Pulmonary artery endothelial cell (primary cell): ENCODE results near the gene FGGY. TPM values are rescaled to one million over a fixed set of nuclear protein-coding genes. Genes with fewer than 3 reads are reported as not detected.
"Not testable (repeated sequence)": the region's sequence is repeated elsewhere in the genome, so short reads cannot be mapped to it uniquely, and the experiment has no call there.

Experiments used
- DNase-seq: peaks from one replicate; pipeline ENCODE4 v3.0.0-alpha.2; 2011; ENCODE audit warnings: low read depth, low spot score
- total RNA-seq: library from RNA; depleted of rRNA; stranded (reverse); fragments of >200 nt; gene quantifications from 2 replicates; pipeline ENCODE4 v1.2.3, GENCODE V29; 2014

FGGY gene
- total RNA-seq, 1 donor from 2014 or later = 9.3 TPM

- no peak for DNase-seq
These were observed 312.4 kb downstream of the FGGY start for GRCh38 chr1:59609245-59609644.

DNA sequence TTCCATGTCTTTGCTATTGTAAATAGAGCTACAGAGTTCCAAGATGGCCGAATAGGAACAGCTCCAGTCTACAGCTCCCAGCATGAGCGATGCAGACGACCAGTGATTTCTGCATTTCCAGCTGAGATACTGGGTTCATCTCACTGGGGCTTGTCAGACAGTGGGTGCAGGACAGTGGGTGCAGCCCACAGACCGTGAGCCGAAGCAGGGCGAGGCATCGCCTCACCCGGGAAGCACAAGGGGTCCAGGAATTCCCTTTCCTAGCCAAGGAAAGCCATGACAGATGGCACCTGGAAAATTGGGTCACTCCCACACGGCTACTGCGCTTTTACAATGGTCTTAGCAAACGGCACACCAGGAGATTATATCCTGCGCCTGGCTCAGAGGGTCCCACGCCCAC is 313.6 kb downstream of the FGGY start:
- not testable (repeated sequence) for DNase-seq

- DNase-seq = no peak
These were observed 320.5 kb downstream of the FGGY start for GRCh38 chr1:59617434-59617833.

DNA sequence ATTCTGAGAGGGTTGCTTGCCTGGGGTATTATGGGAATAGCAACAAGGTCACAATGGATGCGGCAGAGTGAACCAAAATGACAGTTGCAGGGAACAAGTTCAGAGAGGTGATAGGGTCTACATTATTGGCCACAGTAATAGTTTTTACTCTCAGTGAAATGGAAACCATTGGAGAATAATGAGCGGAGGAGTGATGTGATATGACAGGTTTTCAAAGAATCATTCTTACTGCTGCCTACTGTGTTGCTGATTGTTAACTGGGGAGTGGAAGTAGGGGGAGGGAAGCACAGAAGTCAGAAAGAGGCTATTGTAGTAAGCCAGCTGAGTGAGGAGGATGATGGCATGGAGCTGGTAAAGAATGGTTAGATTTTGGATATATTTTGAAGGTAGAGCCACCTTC is 322.7 kb downstream of the FGGY start:
- no peak for DNase-seq

DNA sequence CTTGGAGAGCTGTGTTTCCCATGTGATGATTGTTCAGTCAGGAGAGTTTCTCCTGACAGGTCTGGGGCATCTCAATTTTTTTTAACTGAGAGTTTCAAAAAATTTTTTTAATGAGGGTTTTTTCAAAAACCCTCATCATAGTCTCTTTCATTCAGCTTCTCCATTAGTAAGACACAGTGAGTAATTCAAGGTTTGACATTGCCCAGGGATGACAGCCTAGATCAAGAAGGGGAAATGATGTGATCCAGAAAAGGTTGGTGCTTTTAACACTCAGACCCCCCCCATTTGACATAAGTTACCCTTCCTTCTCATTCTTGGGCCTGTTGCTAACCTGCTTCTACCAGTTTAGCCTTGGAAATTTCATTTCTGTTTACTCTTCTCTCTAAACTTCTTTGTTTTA is 328.5 kb downstream of the FGGY start:
- no peak for DNase-seq

DNA sequence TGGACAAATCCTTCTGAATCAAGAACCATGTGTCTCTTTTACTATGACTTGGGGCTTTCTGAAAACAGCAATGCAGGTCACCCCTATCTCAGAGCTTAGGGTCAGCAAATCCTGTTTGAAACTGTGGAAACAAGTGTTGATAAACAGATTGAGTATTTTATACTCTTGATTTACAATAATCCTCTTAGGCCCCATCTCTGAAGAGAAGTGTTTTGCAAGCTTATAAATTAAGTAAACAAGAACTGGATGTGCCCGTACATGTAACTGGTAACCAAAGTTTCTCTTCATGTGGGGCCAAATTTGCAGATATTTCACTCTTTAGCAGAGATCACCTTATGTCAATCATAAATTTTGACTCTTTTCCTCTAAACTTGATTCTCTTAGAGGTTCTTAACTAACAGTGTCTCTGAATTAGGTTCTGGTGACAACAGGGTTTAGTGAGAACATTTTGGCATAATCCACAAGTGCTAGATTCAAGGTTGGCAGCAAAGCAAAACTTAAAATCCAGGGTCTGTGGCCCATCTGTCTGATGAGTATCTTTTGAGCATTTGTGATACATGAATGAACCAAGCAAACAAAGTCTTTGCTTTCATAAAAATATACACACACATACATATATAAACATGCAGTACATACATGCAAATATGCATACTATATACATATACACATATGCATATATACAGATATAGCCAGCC is 334.8 kb downstream of the FGGY start:
- DNase-seq = no peak

GRCh38 chr1:59635097-59635496 is 338.2 kb downstream of the FGGY start:
- DNase-seq = no peak

DNA sequence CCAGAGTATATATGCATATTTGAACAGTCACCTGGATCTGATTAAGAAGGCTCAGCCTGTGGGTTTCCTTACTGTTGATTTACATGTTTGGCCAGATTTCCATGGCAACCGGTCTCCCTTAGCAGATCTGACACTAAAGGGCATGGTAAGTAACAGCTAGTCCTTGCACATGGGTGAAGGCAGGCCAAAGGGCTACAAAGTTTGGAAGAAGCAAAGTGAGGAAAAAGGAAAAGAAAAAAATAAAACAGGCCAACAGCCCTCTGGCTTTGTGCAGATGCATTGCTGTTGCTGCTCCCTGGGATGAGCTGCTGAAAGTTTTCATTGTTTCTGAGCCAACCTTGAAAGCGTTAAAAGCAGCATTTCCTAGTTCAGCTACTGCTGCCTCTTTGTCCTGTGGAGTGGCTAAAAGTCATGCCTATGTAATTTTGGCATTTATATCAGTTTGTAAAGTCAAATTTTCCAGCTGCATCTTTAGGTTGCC is 341.4 kb downstream of the FGGY start:
- no peak for DNase-seq

- DNase-seq = no peak
These were observed 342.4 kb downstream of the FGGY start for GRCh38 chr1:59639266-59639665.

DNA sequence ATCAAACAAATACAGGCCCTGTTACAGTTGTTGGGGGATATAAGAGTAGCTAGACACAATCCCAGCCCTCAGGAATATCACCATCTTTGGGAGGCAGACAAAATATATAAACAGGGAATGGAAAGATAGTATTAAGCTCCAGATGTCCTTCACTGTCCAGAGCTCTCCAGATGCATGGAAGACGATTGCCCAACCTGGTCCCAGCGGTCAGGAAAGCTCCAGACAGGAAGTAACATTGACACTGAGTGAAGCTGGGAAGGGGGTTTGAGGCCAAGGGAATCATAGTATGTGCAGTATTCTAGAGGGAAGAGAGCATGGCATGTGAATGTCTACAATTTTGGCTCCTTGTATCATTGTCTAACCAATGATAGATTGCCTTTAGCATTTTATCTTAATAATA is 344.0 kb downstream of the FGGY start:
- DNase-seq = no peak

GRCh38 chr1:59641836-59642235 is 344.9 kb downstream of the FGGY start:
- no peak for DNase-seq

GRCh38 chr1:59643526-59643925 is 346.6 kb downstream of the FGGY start:
- DNase-seq = no peak

- DNase-seq = no peak
These were observed 349.0 kb downstream of the FGGY start for GRCh38 chr1:59645893-59646292.

DNA sequence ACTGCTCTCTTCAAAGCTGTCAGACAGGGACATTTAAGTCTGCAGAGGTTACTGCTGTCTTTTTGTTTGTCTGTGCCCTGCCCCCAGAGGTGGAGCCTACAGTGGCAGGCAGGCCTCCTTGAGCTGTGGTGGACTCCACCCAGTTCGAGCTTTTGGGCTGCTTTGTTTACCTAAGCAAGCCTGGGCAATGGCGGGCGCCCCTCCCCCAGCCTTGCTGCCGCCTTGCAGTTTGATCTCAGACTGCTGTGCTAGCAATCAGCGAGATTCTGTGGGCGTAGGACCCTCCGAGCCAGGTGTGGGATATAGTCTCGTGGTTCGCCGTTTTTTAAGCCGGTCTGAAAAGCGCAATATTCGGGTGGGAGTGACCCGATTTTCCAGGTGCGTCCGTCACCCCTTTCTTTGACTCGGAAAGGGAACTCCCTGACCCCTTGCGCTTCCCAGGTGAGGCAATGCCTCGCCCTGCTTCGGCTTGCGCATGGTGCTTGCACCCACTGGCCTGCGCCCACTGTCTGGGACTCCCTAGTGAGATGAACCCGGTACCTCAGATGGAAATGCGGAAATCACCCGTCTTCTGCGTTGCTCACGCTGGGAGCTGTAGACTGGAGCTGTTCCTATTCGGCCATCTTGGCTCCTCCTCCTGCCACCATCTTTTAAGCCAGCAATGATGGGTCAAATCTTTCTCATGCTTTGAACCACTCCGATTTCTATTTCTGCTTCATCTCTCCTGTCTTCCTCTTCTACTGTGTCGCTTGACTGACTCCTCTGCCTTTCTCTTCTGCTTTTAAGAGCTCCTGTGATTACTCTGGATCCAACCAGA is 356.5 kb downstream of the FGGY start:
- DNase-seq = not testable (repeated sequence)

- no peak for DNase-seq
These were observed 357.1 kb downstream of the FGGY start for GRCh38 chr1:59653968-59654367.

- no peak for DNase-seq
These were observed 361.1 kb downstream of the FGGY start for GRCh38 chr1:59657873-59658465.

DNA sequence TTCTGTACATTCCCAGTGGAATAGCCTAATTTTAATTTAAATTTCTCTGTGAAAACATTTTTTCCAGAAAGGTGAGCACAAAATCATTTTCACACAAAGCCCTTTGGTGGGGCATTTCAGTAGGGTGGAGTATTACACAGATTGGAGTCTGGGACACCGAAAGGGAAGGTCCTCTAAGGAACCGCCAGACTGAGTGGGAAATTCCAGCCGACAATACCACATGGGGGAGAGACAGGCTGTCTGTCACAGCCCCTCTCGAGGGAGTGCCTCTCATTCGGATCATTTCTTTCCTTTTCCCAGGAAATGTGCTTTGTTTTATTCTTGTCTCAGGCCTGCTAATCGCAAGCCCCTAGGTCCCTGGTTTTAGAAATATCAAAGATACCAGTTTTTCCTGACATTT is 367.3 kb downstream of the FGGY start:
- no peak for DNase-seq

DNA sequence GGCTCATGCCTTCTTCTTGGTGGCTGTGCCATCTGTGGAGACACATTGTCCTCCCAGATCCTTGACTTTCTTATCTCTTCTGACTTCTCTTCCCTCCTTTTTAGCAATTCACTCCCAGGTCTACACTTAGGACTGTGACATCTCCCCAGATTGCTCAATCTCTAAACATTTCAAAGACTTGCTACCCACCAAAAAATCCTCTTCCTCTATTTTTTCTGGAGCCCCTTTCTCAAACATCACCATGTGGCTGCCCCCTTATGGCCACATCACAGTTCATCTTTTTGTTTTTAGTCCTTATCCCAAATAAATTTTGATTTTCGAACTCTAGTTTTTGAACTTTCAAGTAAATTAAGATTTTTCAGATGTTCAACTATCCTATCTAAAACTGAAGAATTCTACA is 369.2 kb downstream of the FGGY start:
- DNase-seq = no peak

DNA sequence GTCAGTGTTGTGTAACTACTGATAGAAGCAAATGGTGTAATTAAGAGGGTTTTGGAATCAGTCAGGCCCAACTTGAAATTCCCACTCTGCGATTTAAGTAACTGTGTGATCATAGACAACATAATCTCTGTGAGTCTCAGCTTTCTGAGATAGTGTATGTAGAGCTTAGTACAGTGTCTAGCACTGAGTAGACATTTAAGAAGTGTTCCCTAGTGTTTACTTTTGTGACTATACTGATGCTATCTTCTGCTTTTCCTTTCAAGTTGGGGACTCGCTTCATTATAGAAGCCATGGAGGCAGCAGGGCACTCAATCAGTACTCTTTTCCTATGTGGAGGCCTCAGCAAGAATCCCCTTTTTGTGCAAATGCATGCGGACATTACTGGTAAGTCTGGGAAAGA is 370.1 kb downstream of the FGGY start:
- DNase-seq = no peak

DNA sequence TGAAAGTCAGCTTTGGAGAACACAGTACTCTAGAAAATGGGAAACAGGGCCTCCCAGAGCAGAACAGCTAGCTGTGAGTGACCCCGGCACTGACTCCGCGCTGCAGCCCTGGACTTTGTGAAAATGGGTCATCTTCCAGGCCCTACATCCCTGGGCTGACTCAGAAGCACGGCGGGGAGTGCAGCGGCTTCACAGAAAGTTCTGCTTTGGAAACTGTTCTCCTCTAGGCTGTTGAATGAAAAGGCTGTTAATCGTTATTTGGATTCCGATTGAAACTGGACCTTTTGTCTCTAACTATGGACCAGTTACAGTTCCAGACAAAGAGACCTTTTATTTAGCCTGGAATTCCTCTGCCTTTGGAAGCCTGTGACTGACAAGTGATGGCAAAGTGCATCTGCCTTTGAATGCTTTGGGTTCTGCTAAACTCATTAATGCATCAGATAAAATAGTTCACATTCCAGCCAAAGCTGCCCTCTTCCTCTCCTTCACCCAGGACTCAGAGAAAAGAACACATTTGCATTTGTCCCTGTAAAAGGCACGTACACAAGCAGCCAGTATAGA is 372.9 kb downstream of the FGGY start:
- no peak for DNase-seq

DNA sequence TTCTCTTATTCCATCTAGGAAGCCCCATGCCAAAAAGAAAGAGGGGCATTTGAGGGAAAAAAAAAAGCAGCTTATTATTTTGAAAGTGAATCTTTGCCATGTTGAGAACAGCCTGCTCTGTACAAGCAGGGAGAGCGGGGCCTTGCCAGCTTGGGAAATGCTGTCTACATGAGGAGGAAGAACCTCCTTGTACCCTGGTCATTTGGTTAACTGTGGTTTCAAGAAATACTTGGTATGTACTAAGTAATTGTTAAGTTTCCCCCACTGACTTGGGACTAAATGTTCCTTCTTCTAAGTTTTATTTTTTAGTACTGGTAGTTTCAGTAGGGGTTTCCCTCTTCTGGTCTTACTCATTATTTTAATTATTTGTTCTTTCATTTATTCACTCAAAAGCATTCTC is 373.8 kb downstream of the FGGY start:
- no peak for DNase-seq
